ENCODE data around the gene SOX6.
A peak's percentile ranks its signal among the peaks of the same experiment; 100 is the strongest.
"Not testable (repeated sequence)": the region's sequence is repeated elsewhere in the genome, so short reads cannot be mapped to it uniquely, and the experiment has no call there.

The SOX6 gene

DNA sequence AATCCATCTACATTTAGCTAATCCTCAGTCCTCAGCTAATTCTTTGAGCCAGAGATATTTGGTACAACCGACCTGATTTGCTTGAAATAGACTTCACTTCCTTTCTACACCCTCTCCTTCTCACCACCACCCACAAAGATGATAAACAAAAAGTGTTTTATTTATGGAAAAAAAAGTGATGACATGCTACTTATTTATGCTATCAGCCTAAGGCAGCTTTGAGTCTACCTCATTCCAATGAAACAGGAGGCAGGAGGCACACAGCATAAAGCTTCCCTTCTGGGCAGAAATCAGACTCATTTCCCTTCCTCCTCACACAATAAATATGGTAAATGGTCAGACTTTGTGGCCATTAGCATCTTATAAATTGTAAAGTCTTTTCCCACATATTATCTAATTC lies 325.7 kb downstream of the SOX6 start:
- DNase-seq (ENCODE audit: low read depth) = no peak
- TF ChIP-seq, protein P1, sequence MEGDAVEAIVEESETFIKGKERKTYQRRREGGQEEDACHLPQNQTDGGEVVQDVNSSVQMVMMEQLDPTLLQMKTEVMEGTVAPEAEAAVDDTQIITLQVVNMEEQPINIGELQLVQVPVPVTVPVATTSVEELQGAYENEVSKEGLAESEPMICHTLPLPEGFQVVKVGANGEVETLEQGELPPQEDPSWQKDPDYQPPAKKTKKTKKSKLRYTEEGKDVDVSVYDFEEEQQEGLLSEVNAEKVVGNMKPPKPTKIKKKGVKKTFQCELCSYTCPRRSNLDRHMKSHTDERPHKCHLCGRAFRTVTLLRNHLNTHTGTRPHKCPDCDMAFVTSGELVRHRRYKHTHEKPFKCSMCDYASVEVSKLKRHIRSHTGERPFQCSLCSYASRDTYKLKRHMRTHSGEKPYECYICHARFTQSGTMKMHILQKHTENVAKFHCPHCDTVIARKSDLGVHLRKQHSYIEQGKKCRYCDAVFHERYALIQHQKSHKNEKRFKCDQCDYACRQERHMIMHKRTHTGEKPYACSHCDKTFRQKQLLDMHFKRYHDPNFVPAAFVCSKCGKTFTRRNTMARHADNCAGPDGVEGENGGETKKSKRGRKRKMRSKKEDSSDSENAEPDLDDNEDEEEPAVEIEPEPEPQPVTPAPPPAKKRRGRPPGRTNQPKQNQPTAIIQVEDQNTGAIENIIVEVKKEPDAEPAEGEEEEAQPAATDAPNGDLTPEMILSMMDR (conservative IDR thresholded peaks at IDR 0.05; ENCODE audit: low read depth, low read length) = no peak
- H3K4me3 ChIP-seq (ENCODE audit: low read length) = no peak overlapping the region

DNA sequence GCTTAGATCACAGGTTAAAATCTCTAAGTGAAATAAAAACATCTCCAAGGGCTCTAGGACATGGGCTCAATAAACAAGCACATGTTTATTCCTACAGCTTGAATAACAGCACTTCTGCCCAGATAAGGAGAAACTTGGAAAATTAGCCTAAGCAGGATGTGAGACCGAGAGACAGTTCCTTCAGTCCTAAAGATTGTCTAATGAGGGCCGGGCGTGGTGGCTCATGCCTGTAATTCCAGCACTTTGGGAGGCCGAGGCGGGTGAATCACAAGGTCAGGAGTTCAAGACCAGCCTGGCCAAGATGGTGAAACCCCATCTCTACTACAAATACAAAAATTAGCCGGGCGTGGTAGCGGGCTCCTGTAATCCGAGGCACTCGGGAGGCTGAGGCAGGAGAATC lies 327.2 kb downstream of the SOX6 start:
- H3K4me3 ChIP-seq (ENCODE audit: low read length); DNase-seq (ENCODE audit: low read depth): not testable (repeated sequence)

- H3K4me3 ChIP-seq (ENCODE audit: low read length) = no peak overlapping the region
- TF ChIP-seq, protein P1 (conservative IDR thresholded peaks at IDR 0.05; ENCODE audit: low read depth, low read length) = no peak
- DNase-seq (ENCODE audit: low read depth) = no peak
Measured at GRCh38 chr11:16028419-16028818, 327.9 kb downstream of the SOX6 start.

GRCh38 chr11:16027621-16028020 lies 328.7 kb downstream of the SOX6 start:
- peak; percentile 14 for DNase-seq (ENCODE audit: low read depth)
- TF ChIP-seq, protein P1 (conservative IDR thresholded peaks at IDR 0.05; ENCODE audit: low read depth, low read length) = no peak
- no peak overlapping the region for H3K4me3 ChIP-seq (ENCODE audit: low read length)

DNA sequence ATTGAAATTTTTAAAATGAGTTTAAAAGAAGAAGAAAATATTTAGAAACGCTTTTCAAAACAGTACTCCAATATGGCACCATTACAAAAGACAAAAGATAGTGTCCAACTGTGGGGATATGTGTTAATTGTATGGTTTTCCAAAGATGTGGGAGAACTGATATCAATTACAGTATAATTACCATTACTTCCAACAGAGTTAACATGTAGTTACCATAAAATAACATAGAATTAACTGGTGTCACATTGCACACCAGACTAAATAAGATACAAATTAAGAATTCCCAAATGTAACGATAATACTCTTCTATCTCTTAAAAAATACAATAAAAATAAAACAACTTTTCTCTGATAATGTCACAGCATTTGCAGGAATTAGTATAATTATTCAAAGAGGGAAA lies 329.5 kb downstream of the SOX6 start:
- H3K4me3 ChIP-seq (ENCODE audit: low read length) = no peak overlapping the region
- TF ChIP-seq, protein P1 (conservative IDR thresholded peaks at IDR 0.05; ENCODE audit: low read depth, low read length) = no peak
- DNase-seq (ENCODE audit: low read depth) = no peak

DNA sequence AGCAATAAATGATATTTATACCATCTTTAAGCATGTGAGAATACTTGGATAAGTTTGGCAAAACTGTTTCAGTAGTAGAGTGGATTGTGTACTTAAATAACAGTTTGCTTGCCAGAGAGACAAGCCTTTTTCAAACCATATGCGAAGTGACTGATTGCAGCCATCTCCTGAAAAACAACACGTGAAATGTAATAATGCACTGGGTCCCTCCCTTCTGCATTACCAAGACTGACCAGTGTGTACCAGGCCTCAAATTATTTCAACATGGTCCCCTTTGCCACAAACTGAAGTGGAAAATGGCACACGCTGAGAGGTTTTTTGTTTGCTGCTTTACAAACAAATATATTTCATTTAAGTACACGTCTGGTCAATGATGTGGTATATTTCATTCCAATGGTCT lies 337.4 kb downstream of the SOX6 start:
- TF ChIP-seq, protein P1 (conservative IDR thresholded peaks at IDR 0.05; ENCODE audit: low read depth, low read length) = no peak
- no peak for DNase-seq (ENCODE audit: low read depth)
- H3K4me3 ChIP-seq (ENCODE audit: low read length) = no peak overlapping the region

DNA sequence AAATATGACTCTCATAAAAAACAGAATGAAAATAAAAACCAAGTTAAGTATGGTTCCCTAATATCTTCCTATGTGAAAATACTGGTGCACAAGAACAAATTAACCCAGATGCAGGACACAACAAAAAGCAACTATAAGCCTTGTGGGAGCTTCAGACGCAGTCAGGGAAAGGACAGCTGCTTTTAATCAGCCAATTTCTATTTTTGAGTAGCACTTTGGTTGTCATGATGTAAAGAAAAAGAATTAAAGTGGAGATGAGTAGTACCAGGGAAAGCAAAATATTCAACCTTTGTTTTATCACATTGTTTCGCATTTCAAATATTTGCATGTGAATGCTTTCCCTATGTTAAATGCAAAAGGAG lies 339.9 kb downstream of the SOX6 start:
- H3K4me3 ChIP-seq (ENCODE audit: low read length) = no peak overlapping the region
- DNase-seq (ENCODE audit: low read depth) = no peak
- TF ChIP-seq, protein P1 (conservative IDR thresholded peaks at IDR 0.05; ENCODE audit: low read depth, low read length) = no peak
